HPDE6-E6E7 (cell line): ENCODE data around the gene USH1C.

ENCODE experiments used
- DNase-seq: peaks from one replicate; pipeline ENCODE4 v3.0.0; 2011; ENCODE audit warnings: missing footprints; ENCODE audit errors: extremely low spot score

USH1C gene

DNA sequence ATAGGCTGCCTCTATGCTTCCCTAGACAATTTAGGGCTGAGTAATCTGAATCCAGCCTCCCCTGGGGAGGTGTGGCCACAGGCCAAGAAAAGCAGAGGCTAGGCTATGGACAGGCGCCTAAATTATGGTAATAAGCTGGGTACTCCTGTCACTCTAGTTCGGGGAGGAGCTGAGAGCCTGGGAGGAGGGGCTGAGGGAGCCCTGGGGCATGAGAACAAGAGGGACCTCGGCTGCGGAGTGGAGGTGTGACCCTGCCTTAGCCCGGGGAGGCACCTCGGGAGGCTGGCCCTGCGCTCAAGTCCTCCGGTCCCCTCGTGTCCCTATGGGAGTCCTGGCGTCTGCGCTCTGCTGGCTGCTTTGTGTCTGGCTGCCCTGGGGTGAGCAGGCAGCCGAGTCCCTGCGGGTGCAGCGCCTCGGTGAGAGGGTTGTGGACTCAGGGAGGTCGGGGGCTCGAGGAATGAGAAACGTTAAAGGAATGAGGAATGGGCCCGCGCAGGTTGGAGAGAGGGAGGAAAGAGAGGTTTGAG is 2.9 kb upstream of the USH1C start, which contains the start of gene OTOG:
Gene OTOG, plus strand, starts transcription at position 209 of the 527 bp plus-strand sequence. Its CDS starts 114 bp downstream, at position 323.
- DNase-seq: no peak

DNA sequence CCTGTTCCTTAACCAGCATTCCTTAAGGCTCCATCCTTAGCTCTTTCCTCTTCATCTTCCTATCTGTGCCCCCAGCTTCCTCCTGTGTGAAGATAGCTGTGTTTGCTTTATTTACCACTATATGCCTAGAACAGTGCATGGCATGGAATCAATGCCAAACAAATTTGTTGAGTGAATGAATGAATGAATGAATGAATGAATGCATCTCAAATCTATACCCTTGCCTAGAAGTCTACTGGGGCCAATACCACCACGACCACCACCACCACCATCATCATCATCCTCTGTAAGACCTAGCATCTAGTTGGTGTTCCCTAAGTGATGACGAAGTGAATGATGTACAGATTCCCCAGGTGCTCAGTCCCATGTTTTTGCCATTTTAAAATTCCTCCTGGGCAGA is 2.0 kb upstream of the USH1C start:
- DNase-seq: no peak

DNA sequence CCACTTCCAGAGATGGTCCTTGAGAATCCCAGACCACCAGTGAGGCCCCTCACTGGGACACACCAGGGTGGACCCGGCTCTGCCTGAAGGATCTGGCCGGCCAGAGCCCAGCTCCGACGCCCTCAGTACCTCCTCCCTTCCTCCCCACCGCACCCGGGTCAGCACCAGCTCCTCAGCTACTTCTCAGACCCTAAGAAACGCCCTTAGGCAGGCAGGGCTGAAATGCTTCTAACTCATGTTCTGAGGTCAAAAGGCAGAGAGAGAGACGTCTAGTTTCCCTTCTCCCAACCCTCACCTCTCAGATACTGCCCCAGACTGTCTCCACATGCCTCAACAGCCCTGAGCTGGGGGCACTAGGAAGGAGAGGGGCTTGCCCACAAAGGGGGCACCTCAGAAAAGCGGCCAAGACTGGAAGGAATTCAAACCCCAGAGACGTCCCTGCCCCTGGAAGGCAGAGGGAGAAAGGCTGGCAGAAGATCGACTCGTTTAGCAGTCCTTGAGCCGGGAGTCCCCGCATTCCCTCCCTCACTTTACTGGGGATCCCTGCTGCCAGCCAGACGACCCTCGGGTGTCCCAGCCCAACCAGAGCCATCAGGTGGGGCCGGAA is 539 bp downstream of the USH1C start:
- DNase-seq: no peak

DNA sequence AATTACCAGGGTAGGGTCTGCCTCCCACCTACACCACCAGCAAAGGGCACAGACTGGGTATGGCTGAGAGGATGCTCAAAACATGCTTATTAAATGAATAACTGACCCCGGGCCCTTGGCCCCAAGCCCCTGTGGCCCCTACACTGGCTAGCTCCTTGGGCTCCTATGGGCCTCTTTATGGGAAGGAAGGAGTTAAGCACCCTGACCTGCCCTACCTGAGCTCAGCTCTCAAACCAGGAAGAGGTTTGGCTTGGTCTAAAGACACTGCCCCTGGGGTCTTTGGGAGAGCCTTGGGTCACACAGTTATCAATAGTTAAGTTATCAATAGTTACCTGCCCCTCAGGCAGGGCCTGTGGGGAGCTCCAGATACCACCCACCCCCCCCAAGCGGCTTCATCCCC is 1.2 kb downstream of the USH1C start:
- no peak for DNase-seq

GRCh38 chr11:17542249-17542648 is 2.0 kb downstream of the USH1C start:
- DNase-seq: no peak

- no peak for DNase-seq
Measured at GRCh38 chr11:17541330-17541885, 2.8 kb downstream of the USH1C start.

DNA sequence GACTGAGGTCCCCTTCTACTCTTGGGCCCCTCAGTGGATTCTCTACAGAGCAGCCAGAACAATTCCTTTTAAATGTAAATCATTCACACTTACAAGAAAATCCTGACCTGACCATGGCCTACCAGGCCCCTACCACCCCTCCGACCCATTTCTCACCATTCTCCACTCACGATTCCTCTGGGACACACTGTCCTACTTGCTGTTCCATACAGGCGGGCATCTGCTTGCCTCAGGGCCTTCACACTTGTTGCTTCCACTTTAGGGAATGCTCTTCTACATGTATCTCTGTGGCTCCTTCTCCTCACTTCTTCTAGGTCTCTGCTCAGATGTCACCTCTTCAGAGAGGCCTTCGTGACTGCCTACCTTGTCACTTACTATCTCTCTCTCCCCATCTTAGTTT is 3.4 kb downstream of the USH1C start:
- no peak for DNase-seq

- no peak for DNase-seq
Measured at GRCh38 chr11:17538731-17539130, 5.5 kb downstream of the USH1C start.

DNA sequence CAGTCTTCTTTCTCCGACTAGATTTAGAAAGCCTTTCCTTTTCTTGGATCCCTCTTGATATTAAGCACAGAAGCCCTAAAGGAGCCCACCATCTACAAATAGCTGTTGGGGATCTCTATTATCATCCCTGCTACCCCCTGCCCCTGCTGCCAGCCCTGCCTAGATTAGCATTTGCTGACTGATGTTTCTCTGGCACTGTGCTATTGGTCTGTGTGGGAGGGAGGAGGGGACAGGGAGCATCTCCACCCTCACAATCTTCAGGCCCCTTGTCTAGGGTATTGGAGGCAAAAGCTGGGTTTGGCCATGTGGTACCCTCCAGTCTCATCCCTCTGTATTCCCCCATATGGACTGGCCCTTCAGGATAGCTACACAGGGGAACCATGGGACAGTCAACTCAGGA is 6.2 kb downstream of the USH1C start:
- DNase-seq: no peak

- no peak for DNase-seq
Measured at GRCh38 chr11:17537261-17537660, 7.0 kb downstream of the USH1C start.

DNA sequence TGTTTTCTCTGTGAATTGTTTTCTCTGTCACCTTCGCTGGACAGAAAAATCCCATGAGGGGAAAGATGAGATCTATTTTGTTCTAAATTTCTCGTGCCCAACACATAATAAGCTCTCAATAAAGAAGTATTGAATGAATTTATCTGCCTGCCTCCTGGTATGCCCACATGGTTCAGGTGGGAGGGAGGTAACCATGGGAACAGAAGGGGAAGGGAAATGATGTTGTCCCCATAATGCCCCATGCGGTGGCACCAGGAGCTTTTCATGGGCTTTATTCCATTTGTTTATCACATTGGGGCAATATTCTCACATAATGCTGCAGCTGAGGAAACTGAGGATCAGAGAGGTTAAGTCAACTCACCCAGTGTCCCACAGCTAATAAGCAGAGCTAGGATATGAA is 8.7 kb downstream of the USH1C start:
- no peak for DNase-seq

- no peak for DNase-seq
Measured at GRCh38 chr11:17533778-17534415, 10.3 kb downstream of the USH1C start.

DNA sequence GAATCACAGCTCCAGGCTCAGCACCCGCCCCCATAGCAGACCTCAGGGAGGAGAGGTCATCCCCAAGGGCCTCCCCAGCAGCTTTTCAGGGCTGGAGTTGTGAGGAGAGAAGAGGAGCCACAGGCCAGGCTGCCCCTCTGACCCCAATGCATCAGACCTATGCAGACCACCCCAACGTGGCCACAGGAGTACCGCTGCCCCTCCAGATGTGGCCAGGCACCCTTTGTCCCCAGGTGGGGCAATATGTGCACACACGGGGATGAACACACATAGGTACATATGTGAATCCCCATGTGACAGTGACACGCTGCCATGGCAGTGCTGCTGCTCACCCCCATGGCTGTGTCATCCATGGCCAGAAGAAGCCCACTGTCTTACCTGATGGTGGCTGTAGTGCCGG is 10.9 kb downstream of the USH1C start:
- DNase-seq: no peak

GRCh38 chr11:17532784-17533183 is 11.4 kb downstream of the USH1C start:
- DNase-seq: no peak

DNA sequence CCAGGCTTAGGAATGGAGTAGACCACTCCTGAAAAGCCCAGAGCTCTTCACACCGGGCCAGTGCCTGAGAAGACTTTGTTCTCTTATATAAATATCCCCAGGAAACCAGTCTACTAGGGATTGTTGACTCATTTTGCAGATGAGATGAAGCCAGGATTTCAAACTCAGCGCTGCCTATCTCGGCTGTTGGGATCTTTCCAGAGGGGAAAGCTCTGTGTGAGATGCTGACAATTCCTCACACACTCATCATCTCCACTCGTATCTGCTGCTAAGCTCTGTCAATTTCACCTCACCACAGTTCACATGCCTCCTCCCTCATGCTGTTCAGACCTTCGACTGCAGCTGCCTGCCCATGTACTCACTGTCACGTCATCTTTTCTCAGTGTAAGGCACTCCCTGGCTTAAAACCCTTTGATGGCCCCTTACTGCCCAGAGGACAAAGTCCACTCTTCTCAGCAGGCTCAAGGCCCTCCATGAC is 12.5 kb downstream of the USH1C start:
- DNase-seq: no peak

GRCh38 chr11:17531071-17531600 is 13.1 kb downstream of the USH1C start:
- DNase-seq: no peak

DNA sequence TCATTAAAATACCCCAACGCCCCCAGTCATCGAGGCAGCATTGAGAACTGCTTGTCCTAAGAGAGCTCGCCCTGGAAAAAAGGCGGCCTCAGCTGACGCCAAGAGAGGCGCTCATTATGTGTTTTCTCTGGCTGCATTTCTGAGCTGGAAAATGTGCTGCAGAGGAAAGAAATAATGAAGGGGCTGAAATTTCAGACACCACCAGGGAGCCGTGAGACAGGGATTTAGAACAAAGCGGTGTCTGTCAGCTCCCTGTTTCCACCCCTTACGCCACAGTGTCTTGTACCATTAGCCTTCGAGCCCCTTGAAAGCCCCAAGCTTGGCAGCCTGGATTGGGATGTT is 14.4 kb downstream of the USH1C start:
- DNase-seq: no peak

DNA sequence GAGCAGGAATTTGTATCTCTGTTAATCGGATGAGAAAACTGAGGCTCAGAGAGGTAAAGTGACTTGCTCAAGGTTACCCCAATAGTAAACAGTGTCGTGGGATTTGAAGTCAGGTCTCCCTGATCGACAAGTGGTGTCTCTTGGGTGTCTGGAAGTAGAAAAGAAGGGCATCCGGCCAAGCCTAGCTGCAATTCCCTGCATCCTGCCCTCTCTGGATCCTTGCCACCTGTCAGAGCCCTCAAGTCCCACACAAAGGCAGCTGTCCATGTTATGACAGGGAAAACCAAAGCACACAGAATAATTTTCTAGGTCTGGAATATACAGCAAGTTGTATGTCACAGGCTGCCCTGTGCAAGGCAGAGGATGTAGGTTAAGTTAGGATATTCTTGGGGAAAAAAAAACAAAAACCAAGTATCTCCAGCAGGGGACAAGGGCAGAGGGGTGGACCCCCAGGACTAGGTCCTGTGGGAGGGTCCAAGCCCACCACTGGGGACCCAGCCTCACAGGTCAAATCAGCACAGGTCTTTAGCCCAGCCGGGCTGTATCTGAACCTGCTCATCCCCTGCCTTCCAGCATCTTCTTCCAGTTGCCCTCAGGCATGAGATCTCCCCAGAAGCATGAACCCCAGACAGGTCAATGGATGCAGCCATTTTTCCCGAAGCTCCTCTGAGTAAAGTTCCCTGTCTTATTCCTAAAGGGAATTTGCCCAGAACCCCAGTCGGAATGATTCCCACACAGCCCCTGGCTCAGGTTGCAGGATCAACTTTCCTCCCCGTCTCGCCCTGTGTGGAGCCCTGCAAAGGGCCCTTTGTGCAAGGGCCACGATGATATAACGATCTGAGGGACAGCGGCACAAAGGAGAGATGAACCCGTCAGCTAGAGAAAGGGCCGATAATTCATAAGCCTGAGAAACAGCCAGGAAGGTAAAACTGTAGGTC is 15.0 kb downstream of the USH1C start:
- no peak for DNase-seq

- DNase-seq: peak; percentile 26
Measured at GRCh38 chr11:17528181-17528691, 16.0 kb downstream of the USH1C start.

DNA sequence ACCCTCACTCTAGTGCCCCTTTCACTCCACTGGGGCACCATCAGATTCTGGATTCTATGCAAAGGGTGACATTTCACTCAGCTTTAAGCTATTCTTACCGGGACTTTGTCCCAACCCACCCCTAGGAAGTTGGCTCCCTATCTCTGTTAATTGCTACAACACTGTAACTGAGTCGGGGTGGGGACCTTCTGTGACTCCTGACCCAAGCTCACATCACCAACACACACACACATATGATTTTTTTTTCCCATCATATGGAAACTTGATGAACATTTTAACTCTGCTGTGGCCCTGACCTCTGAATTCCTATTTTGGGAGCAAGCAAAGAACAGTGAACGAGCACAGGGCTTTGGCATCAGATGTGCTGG is 16.6 kb downstream of the USH1C start:
- no peak for DNase-seq

DNA sequence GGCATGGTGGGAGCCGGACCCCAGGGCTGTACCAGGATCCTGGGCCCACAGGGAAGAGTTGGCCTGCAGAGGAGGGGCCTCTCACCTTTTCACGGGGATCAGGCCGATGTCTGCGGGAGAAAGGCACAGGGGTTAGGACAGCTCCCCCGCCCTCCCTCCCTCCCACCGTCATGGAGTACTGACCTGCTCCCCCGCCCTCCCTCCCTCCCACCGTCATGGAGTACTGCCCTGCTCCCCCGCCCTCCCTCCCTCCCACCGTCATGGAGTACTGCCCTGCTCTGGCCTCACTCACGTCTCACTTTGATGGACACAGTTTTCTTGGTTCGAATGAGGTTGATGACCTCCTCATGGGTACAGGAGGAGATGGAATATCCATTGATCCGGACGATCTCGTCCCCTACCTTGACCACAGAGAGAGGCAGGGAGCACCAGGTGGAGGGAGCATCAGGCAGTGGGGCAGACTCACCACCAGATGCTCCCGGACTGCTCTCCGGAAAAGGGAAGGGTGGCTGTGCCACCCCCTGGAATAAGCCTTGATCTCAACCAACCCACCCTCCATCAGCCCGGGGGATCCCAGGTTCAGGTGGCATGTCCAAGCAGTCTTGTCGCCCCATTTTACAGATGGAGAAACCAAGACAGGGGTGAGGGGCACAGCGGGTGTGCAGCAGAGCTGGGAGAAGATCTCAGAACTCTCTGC is 17.1 kb downstream of the USH1C start:
- DNase-seq: no peak
